Retinal pigment epithelial cell (primary cell): ENCODE results near the gene WDR86.

Source experiments
- DNase-seq: peaks from one replicate; pipeline ENCODE4 v3.0.0-alpha.2; 2010; ENCODE audit warnings: low read depth
- H3K4me3 ChIP-seq: 2 replicates; pipeline ENCODE4 v1.5.1; 2011; ENCODE audit warnings: mild to moderate bottlenecking, low read length, control low read depth, moderate library complexity
- CTCF ChIP-seq: conservative IDR thresholded peaks from 2 replicates; pipeline ENCODE4 v1.5.1; 2011; ENCODE audit warnings: low read depth, low read length, control low read depth, inconsistent platforms

WDR86 gene

DNA sequence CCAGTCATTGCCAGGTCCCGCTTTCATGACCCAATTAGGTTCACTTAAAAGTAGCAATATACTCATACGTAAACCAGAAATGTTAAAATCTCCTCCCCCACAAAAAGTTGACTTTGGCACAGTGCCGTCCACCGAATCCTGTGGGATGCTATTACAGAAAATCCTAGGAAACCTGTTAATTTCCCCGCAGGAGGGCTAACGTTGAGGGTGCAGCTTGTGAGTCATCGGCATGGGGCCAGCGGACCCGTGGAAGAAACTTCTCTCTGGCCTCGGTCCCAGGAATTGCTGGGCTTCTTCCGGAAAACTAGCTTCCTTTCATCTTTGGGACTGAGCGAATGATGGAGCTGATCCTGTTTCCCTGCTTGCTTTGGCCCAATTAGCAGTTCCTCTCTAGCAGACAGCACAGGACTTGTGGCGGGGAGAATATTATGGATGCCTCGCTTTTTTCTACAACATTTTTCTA, 16.6 kb upstream of the WDR86 start:
- H3K4me3 ChIP-seq, result no peak overlapping the region
- peak; percentile 98 for DNase-seq
- no peak for TF ChIP-seq CTCF

DNA sequence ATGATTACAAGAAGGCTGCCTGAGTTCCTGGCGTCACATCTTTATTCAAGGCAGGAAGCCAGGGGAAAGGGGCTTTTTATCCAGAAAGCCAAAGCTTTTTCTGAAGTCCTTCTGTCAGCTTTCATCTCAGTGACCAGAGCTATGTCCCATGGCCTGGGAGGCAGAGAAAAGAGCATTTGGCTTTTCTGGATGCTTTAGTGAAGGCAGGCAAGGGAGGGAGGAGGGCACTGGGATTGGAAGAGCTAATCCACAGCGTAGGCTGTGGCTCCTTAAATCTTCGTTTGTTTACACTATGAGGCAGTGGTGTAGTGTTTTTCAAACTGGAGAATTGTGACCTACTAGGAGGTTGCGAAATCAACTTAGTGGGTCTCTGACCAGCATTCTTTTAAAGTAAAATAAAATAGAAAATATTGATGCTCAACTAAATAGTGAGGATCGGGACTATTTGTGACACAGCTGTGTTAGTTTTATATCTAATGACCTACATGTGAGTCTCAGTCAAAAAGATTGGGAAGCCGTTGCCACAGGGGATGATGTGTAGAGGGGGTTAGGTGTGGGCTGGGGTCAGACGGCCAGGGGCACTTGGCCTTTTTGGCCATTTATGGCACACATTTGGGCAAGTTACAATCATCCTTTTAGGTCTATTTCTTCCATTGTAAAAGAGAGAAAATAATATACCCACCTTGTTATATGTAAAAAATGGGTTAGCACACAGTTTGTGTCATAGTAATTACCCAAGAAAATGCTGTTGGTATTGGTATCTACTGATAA, 16.0 kb upstream of the WDR86 start:
- no peak for TF ChIP-seq CTCF
- DNase-seq, result peak; percentile 82
- no peak overlapping the region for H3K4me3 ChIP-seq

DNA sequence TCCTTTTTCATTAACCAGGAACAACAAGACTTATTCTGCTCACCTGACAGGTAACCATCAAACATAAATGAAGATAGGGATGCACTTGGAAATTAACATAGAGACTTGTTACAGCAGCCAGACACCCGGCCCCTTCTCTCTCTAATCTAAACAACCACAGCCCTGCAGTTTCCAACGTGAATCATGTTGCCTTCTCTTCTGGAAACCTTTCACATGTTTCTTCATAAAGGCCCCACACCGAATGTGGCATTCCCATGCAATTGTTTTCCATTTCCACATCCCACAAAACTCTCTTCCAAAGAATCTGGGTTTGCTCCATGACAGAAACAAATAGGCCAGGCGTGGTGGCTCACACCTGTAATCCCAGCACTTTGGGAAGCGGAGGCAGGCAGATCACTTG, 15.0 kb upstream of the WDR86 start:
- no peak overlapping the region for H3K4me3 ChIP-seq
- DNase-seq, result no peak
- no peak for TF ChIP-seq CTCF

DNA sequence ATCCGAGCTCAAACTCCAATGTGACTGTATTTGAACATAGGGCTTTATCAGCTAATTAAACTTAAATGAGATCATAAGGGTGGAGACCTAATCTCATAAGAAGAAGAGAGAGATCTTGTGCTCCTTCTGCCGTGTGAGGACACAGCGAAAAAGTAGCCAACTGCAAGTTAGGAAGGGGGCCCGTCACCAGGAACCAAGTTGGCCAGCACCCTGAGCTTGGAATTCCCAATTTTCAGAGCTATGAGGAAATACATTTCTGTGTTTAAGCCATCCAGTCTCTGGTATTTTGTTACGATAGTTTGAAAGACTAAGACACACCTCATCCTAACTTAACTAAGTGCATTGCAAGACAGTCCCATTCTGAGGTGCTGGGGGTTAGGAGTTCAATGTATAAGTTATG, 14.1 kb upstream of the WDR86 start:
- no peak for TF ChIP-seq CTCF
- no peak overlapping the region for H3K4me3 ChIP-seq
- no peak for DNase-seq

DNA sequence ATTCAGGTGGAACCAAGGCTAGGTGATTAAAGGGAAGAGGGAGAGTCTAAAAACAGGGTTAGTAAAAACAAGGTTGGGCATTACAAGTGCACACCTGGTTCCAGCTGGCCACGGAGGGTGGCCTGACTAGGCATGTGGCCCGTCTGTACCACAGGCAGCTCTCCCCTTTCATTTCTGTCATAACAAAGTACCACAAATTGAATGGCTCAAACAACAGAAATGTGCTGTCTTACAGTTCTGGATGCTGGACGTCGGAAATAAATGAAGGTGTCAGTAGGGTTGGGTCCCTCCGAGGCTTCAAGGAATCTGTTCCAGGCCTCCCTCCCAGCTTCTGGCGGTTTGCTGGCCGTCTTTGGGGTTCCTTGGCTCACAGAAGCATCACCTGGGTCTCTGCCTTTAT, 13.4 kb upstream of the WDR86 start:
- no peak for DNase-seq
- H3K4me3 ChIP-seq, result no peak overlapping the region
- no peak for TF ChIP-seq CTCF

- no peak for DNase-seq
- no peak overlapping the region for H3K4me3 ChIP-seq
- TF ChIP-seq CTCF, result no peak
Observed at GRCh38 chr7:151422212-151422611, 12.4 kb upstream of the WDR86 start.

DNA sequence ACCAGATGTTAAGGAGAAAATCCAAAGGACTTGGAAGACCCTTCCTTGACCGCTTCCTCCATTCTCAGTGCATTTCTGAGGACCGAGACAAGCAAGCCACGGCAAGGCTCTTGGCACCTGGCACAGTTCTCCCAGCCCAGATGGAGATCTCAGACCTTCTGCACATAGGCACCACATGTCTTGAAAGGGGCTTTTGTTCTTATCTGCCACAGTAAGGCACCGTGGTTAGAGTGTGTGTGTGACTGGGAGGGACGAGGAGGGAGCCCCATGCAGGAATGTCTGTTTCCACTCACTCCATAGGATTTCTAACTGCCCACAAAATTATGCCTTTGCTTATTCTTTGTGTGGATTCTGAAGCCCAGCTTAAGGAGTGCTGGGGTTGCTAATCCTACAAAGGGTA, 10.3 kb upstream of the WDR86 start:
- no peak overlapping the region for H3K4me3 ChIP-seq
- DNase-seq, result no peak
- no peak for TF ChIP-seq CTCF
